Naive thymus-derived CD8-positive, alpha-beta T cell (primary cell): ENCODE results near the gene LIPC. TPM values are rescaled to one million over a fixed set of nuclear protein-coding genes. Genes with fewer than 3 reads are reported as not detected.

Experiments
- ATAC-seq, 2 donors: fragments of 150-1000 bp; cut with Tn5 transposase in 1 of 2; sonication (Bioruptor Pico), chemical (Tn5 transposase) in 1 of 2; 1 replicate in 1 of 2; 2 replicates in 1 of 2; pipeline ENCODE4 v1.10.0; 2021; ENCODE audit warnings: mild to moderate bottlenecking in 2 of 2, moderate library complexity in 2 of 2
- POLR2A ChIA-PET: fragments of 350-600 bp; sonication (Branson Sonifier 250); formaldehyde crosslinking; loops from one replicate; lab custom pipeline; 2021; ENCODE audit warnings: antibody characterized with exemption; lab: Charles Lee
- DNase-seq, 10 donors: peaks; one replicate each; pipeline versions ENCODE4 v3.0.0 to v3.0.0-alpha.2; 2020 to 2022
- H3K27ac Mint-ChIP-seq, 10 donors: one replicate each; pipeline ENCODE4 v1.8.0; 2020 to 2022; ENCODE audit warnings: mild to moderate bottlenecking in 10 of 10, mixed read lengths in 10 of 10, moderate library complexity in 4 of 10, inconsistent platforms in 1 of 10
- H3K27me3 Mint-ChIP-seq, 5 donors: one replicate each; pipeline ENCODE4 v1.8.0; 2021 to 2022; ENCODE audit warnings: mixed read lengths in 5 of 5
- H3K36me3 Mint-ChIP-seq, 3 donors: one replicate each; pipeline ENCODE4 v1.8.0; 2020 to 2022; ENCODE audit warnings: mixed read lengths in 3 of 3, mild to moderate bottlenecking in 2 of 3, inconsistent platforms in 1 of 3
- H3K4me1 Mint-ChIP-seq, 4 donors: one replicate each; pipeline ENCODE4 v1.8.0; 2021 to 2022; ENCODE audit warnings: mixed read lengths in 4 of 4
- H3K4me3 Mint-ChIP-seq, 10 donors: one replicate each; pipeline ENCODE4 v1.8.0; 2020 to 2022; ENCODE audit warnings: mild to moderate bottlenecking in 10 of 10, mixed read lengths in 10 of 10, moderate library complexity in 6 of 10, inconsistent platforms in 1 of 10
- H3K9me3 Mint-ChIP-seq, 9 donors: one replicate each; pipeline ENCODE4 v1.8.0; 2020 to 2022; ENCODE audit warnings: mixed read lengths in 9 of 9, mild to moderate bottlenecking in 3 of 9, inconsistent platforms in 1 of 9, moderate library complexity in 1 of 9
- polyA plus RNA-seq, 3 donors: library from polyadenylated mRNA; unstranded; fragments of 300-500 nt; fragmentation: Illumina TruSeq; gene quantifications; one replicate each; pipeline ENCODE4 v1.2.3, GENCODE V29; 2021
- total RNA-seq, 8 experiments: library from RNA in 2 of 8; stranded (reverse) in 2 of 8; gene quantifications; one replicate each; pipeline ENCODE4 v1.2.3 and lab custom pipeline; 2021 to 2026

LIPC gene
- total and polyA plus RNA-seq, 5 experiments from 2014 or later: 0.64 to 4.4 (median 2.9) TPM

DNA sequence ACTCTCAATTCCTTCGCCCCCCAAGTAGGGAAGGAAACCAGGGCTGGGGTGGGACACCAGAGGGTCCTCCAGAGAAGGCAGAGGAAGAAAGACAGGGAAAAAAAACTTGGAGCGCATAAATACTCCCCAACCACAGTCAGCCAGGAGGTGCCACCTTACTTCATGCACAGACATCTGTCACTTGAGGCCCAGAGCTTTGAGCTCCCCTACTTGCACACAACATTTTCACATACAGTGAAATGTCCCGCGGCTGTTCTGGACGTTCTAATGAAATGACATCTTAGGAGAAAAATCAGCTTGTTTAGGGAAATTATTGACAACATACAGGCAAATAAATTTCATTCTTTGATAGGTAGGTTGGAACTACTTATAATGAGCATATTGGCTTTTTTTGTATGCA, 113.0 kb downstream of the LIPC start:
- Mint-ChIP-seq H3K27ac (peak overlapping the region in 2 of 10 donors; percentile 48 to 89), H3K4me1 (peaks cover 0 to 24% (median 9%) of the 10 kb centered on the region in 4 donors), H3K4me3 (no peak overlapping the region), H3K27me3 (no peaks in the 10 kb centered on the region), H3K9me3 (no peaks in the 10 kb centered on the region), H3K36me3 (peaks cover 0 to 5% (median 0%) of the 10 kb centered on the region in 3 donors)
- POLR2A ChIA-PET: interaction anchor here (0.5 kb wide), 1 partner anchor 26 kb away, joined by 3 read pairs; no protein-coding TSS in a partner anchor
- DNase-seq: no peak
- ATAC-seq: no peak

DNA sequence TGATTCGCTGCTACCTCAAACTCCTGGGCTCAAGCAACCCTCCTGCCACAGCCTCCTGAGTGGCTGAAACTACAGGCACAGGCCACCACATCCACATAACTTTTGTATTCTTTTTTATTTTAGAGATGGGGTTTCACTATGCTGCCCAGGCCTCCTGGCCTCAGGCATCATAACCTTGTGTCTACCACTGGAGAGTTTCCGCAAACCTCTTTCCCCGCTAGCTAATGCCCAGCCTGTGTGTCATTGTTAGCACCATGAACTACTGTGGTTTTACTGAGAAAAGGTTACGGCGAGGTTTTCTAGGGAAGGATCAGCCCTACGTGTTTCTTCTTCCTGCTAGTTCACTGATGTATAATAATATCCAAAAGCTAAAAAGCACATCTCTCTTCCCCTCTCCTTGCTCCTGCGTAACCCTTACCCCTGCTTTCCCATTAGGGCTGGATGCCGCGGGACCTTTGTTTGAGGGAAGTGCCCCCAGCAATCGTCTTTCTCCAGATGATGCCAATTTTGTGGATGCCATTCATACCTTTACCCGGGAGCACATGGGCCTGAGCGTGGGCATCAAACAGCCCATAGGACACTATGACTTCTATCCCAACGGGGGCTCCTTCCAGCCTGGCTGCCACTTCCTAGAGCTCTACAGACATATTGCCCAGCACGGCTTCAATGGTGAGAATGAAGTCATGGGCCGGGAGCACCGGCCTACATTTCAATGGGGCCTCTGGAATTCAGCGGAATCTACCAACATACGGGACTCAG, 113.7 kb downstream of the LIPC start:
- H3K4me1 Mint-ChIP-seq: peaks cover 0 to 26% (median 9%) of the 10 kb centered on the region in 4 donors
- peaks cover 0 to 5% (median 0%) of the 10 kb centered on the region in 3 donors for H3K36me3 Mint-ChIP-seq
- ATAC-seq (peak in 1 of 2 donors; percentile 35), DNase-seq (peak in 1 of 10 donors; percentile 6)
- no peaks in the 10 kb centered on the region for H3K9me3 Mint-ChIP-seq
- H3K4me3 Mint-ChIP-seq: peak overlapping the region in 3 of 10 donors; percentile 16 to 57 (median 17)
- POLR2A ChIA-PET: interaction anchor here (0.6 kb wide), 1 partner anchor 92 kb away, joined by 3 read pairs; no protein-coding TSS in a partner anchor
- no peaks in the 10 kb centered on the region for H3K27me3 Mint-ChIP-seq
- peak overlapping the region in 9 of 10 donors; percentile 21 to 89 (median 59) for H3K27ac Mint-ChIP-seq

DNA sequence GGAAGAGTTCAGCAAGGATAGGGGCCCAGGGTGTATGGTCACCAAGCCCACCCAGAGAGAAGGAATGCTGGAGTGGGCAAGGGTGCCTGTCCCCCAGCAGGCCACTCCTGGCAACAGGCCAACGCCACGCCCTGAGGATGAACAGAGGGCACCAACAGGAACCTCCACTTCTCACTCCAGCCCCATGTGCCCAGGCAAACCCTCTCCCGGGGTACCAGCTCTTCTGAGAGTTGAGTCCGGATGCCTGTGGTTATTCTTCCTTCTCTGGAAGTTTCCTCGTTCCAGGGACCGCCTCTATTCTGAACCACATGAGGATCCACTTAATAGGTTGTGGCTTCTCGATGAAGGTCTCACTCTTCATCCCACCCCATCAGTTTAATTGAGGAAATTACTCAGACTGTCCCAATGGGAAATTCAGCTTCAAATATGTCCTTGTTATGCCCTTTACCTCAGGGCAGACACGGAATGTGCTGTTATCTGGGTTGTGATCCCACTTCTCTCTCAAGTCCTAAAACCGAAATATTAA, 114.3 kb downstream of the LIPC start:
- H3K9me3 Mint-ChIP-seq: no peaks in the 10 kb centered on the region
- DNase-seq (peak in 1 of 10 donors; percentile 11), ATAC-seq (no peak)
- POLR2A ChIA-PET: interaction anchor here (0.6 kb wide), 1 partner anchor 93 kb away, joined by 3 read pairs; no protein-coding TSS in a partner anchor
- H3K36me3 Mint-ChIP-seq: peaks cover 0 to 5% (median 0%) of the 10 kb centered on the region in 3 donors
- no peaks in the 10 kb centered on the region for H3K27me3 Mint-ChIP-seq
- H3K27ac Mint-ChIP-seq: no peak overlapping the region
- no peak overlapping the region for H3K4me3 Mint-ChIP-seq
- H3K4me1 Mint-ChIP-seq: peaks cover 2 to 30% (median 11%) of the 10 kb centered on the region in 4 donors

DNA sequence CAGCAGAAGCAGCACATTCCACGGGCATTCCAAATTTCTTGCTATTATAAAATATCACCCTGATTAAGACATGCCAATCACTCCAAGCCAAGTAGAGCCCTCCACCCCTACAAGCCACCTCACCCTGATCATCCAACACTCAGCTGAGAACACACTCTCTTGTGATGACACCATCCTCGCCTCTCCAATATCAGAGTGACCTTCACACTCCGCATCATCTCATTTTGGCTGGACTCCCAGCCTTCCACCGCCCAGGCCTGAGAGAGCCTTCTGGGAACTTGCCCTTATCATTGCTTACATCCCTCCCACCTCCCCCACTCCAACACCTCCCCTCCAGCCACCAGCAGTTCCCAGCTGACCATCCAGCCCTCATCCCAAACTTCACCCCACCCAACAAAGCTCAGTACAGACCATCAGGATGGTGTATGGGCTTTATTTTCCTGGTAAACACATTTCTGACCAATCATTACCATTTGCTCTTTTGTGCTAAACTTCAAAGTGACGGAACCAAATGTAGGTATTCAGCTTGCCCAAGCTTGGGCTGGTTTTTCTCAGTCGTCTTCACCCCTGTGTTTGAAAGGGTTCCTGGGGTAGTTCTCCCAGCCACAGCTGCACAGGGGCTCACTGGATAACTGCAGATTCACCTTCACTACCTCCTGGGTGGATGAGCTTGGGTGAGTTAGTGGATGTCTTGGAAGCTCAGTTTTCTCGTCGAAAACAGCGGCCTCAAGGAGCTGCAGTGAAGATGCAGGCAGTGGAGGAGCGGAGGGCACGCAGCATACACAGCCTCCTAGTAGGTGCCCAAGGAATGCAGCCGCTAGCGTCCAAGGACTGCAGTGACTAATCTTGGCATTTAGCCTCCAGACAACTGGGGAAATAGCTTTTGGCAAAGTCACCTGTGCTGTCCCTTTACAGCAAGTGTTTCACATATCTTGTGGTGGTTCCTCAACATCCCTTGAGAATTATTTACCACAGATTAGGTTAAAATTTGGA, 115.1 kb downstream of the LIPC start:
- H3K9me3 Mint-ChIP-seq: no peaks in the 10 kb centered on the region
- ATAC-seq (no peak), DNase-seq (no peak)
- H3K27ac Mint-ChIP-seq: peak overlapping the region in 1 of 10 donors; percentile 62
- POLR2A ChIA-PET: no interaction called here
- peak overlapping the region in 2 of 10 donors; percentile 4 to 48 for H3K4me3 Mint-ChIP-seq
- no peaks in the 10 kb centered on the region for H3K27me3 Mint-ChIP-seq
- H3K36me3 Mint-ChIP-seq: peaks cover 0 to 5% (median 0%) of the 10 kb centered on the region in 3 donors
- H3K4me1 Mint-ChIP-seq: peaks cover 10 to 38% (median 16%) of the 10 kb centered on the region in 4 donors

DNA sequence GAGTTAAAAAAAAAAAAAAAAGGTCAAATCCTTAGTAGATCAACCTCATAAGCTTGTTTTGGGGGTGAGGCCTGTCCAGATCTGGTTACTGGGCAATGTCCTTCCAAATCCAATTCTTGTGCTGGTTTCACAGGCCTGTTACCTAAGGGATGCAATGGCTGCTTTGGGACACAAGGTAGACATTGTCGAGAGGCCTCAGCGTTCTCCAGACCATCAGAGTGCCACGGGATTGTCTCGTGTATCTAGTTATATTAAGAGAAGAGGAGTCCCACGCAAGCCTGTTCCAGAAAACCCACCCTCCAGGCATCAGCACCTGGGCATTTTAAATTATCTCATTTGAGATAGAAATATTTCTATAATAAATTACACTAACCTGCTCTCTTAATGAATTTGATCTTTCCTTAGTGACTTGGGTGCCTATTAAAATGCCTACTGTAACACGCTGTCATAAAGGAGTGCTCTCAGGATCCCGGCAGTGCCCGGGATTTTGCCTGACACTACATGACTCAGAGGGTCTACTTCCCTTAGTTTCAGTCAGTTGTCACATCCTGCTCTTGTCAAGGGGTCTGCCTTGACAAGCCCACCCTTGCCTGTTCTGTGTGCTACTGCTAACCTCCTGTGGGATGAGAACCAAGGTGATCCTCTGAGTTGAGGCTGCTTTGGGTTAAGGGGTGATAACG, 116.0 kb downstream of the LIPC start:
- ATAC-seq: no peak
- H3K27me3 Mint-ChIP-seq: peaks cover 0 to 1% (median 0%) of the 10 kb centered on the region in 5 donors
- POLR2A ChIA-PET: no interaction called here
- peak overlapping the region in 1 of 10 donors; percentile 14 for H3K27ac Mint-ChIP-seq
- H3K9me3 Mint-ChIP-seq: no peaks in the 10 kb centered on the region
- peaks cover 0 to 5% (median 0%) of the 10 kb centered on the region in 3 donors for H3K36me3 Mint-ChIP-seq
- H3K4me1 Mint-ChIP-seq: peaks cover 14 to 43% (median 19%) of the 10 kb centered on the region in 4 donors
- DNase-seq: no peak
- H3K4me3 Mint-ChIP-seq: no peak overlapping the region

DNA sequence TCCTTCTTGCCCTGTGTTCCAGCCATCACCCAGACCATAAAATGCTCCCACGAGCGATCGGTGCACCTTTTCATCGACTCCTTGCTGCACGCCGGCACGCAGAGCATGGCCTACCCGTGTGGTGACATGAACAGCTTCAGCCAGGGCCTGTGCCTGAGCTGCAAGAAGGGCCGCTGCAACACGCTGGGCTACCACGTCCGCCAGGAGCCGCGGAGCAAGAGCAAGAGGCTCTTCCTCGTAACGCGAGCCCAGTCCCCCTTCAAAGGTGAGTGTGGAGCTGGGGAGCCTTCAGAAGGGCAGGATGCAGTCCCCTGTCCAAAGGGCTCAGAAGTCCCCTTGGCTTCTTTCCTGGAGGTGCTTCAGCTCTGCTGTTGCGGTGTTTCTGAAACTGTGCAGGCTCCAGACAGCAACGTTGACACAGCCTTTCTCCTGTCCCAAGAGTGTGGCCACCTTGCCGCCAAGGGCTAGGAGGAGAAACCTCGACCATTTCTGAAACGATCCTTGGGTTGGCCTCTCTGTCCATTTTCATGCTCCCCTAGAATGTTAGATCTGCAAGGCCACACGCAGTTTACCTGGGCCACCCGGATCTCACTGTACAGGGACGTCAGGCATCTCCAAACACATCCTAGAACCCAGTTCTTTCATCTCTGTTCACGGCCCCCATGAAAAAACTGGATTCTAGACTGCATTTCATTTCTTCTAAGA, 116.7 kb downstream of the LIPC start:
- peak overlapping the region in 3 of 10 donors; percentile 6 to 47 (median 14) for H3K27ac Mint-ChIP-seq
- H3K9me3 Mint-ChIP-seq: no peaks in the 10 kb centered on the region
- no peak overlapping the region for H3K4me3 Mint-ChIP-seq
- POLR2A ChIA-PET: no interaction called here
- peaks cover 0 to 3% (median 0%) of the 10 kb centered on the region in 3 donors for H3K36me3 Mint-ChIP-seq
- ATAC-seq: no peak
- DNase-seq: peak in 1 of 10 donors; percentile 6
- peaks cover 14 to 41% (median 18%) of the 10 kb centered on the region in 4 donors for H3K4me1 Mint-ChIP-seq
- peaks cover 0 to 1% (median 0%) of the 10 kb centered on the region in 5 donors for H3K27me3 Mint-ChIP-seq

DNA sequence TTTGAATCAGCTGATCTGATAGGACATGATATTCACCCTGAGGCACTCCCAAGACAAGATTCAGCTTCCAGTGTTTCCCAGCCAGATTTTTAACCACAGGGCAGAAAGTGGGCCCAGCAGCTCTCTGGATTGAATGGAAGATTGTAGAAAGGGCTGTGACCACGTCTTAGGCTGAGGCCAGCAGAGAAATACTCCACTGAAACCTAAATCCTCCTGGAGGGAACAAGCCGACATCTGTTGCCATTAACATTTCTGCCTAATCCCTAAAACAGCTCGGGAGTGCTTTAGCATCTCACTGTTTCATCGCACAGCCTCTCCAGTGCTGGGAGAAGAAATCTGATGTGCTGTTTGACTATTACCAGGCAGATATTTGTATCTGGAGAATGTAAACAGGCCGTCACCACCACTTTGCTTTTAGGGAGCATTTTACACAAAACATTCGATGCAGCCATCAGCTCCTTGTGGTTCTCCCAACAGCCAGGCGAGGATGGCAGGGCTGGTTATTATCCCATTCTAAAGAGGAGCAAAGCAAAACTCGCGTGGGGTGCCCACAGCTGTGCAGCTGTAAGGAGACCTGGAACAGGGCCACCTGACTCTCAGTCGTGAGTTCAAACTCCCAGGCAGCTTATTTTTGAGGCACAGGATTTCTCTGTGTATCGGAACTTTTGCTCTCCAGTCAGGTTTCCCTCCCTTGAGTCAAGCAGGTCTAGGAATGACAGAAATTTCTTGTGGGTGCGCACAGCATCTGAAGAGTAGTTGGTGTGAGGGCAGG, 117.4 kb downstream of the LIPC start:
- no peak for DNase-seq
- peaks cover 13 to 43% (median 19%) of the 10 kb centered on the region in 4 donors for H3K4me1 Mint-ChIP-seq
- POLR2A ChIA-PET: no interaction called here
- H3K9me3 Mint-ChIP-seq: no peaks in the 10 kb centered on the region
- ATAC-seq: no peak
- H3K36me3 Mint-ChIP-seq: peaks cover 0 to 2% (median 0%) of the 10 kb centered on the region in 3 donors
- H3K27ac Mint-ChIP-seq: peak overlapping the region in 3 of 10 donors; percentile 6 to 47 (median 29)
- H3K27me3 Mint-ChIP-seq: peaks cover 0 to 1% (median 0%) of the 10 kb centered on the region in 5 donors
- no peak overlapping the region for H3K4me3 Mint-ChIP-seq

DNA sequence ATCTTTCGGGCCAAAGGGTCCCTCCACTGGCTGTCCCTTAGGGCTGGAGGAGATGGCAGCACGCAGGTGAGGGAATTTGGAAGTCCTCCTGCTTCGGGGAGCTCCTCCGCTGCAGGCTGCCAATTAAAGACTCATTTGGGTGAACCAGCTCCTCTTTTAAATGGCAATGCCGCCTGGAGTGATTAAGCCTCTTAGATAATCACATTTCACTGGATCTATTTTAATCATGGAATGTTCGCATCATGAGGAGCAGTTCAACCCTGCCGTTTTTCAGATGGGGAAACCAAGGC, 117.9 kb downstream of the LIPC start:
- H3K4me1 Mint-ChIP-seq: peaks cover 13 to 41% (median 19%) of the 10 kb centered on the region in 4 donors
- no peak overlapping the region for H3K27ac Mint-ChIP-seq
- H3K9me3 Mint-ChIP-seq: no peaks in the 10 kb centered on the region
- peaks cover 0 to 2% (median 0%) of the 10 kb centered on the region in 3 donors for H3K36me3 Mint-ChIP-seq
- H3K27me3 Mint-ChIP-seq: peaks cover 0 to 1% (median 0%) of the 10 kb centered on the region in 5 donors
- POLR2A ChIA-PET: no interaction called here
- no peak for DNase-seq
- no peak for ATAC-seq
- H3K4me3 Mint-ChIP-seq: no peak overlapping the region

DNA sequence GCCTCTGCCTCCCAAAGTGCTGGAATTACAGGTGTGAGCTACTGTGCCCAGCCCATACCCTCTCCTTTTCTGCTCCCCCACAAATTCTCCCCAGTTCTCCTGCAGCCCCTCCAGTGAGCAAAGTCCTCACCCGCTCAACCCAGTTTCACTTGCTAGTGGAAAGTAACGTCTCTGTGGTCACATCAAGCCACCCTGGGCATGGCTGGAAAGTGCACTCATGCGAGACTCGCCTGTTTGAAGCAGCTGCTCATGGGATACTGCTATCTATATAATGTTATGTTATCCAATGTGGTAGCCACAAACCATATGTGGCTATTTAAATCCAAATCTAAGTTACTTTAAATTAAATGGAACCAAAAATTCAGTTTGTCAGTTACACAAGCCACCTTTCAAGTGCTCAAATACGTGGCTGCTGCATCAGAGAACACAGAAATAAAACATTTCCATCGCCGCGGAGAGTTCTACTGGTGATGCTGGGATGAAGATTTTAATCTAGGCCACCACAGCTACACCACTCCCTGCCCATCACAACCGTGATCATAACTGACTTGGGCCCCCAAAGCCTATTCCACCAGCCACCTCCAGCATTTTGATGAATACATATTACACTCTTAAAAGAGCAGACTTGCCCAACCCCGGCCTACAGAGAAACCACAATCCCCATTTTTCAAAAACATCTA, 119.4 kb downstream of the LIPC start:
- Mint-ChIP-seq H3K36me3 (peaks cover 0 to 2% (median 0%) of the 10 kb centered on the region in 3 donors), H3K4me1 (peaks cover 9 to 28% (median 18%) of the 10 kb centered on the region in 4 donors), H3K9me3 (no peaks in the 10 kb centered on the region), H3K27me3 (peaks cover 0 to 1% (median 0%) of the 10 kb centered on the region in 5 donors), H3K4me3 (peak overlapping the region in 6 of 10 donors; percentile 15 to 73 (median 50)), H3K27ac (peak overlapping the region in 7 of 10 donors; percentile 35 to 91 (median 58))
- ATAC-seq (peak; percentile 27 to 46), DNase-seq (peak in 1 of 10 donors; percentile 20)
- POLR2A ChIA-PET: no interaction called here

DNA sequence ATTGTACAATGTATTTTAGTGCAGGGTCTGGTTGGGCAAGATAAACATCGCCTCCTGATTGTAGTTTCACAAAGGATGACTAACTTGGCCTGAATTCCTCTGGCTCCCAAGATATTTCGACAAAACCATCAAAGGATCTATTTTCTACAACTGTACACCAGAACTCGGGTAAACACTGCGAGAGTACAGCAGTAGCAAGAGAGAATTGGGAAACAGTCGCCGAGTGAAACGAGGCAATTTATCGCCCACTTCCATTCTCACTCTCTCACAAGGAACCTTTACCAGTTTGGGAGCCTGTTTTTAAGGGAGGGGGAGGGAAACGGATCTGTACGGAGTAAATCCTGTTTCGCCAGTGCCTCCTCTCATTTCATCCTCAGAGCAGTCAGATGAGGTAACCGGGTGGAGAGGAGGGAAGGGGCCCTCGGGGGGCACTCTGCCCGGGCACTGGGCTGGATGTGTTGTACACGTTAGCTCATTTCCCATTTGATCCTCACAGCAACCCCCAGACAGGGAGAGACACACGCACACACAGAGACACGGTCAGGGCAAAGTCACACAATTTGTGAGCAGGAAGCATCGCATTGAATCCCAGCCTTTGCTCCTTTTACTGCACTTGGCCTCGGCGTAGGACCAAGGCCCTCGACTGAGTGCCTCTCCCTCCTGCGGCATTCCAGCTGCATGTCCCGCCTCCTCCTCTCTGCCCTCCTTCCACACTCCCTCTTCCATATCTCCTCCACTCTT, 120.1 kb downstream of the LIPC start:
- H3K27ac Mint-ChIP-seq: peak overlapping the region in 8 of 10 donors; percentile 29 to 91 (median 56)
- H3K36me3 Mint-ChIP-seq: peaks cover 0 to 2% (median 0%) of the 10 kb centered on the region in 3 donors
- DNase-seq: peak in 1 of 10 donors; percentile 10
- no peak for ATAC-seq
- peaks cover 9 to 25% (median 17%) of the 10 kb centered on the region in 4 donors for H3K4me1 Mint-ChIP-seq
- peak overlapping the region in 6 of 10 donors; percentile 22 to 73 (median 50) for H3K4me3 Mint-ChIP-seq
- H3K9me3 Mint-ChIP-seq: no peaks in the 10 kb centered on the region
- H3K27me3 Mint-ChIP-seq: peaks cover 0 to 1% (median 0%) of the 10 kb centered on the region in 5 donors
- POLR2A ChIA-PET: no interaction called here
